Stomach (tissue), 9 donors: ENCODE results near the gene SNAP23. TPM values are rescaled to one million over a fixed set of nuclear protein-coding genes. Genes with fewer than 3 reads are reported as not detected.

ENCODE experiments used
- DNase-seq, 2 donors: peaks; one replicate each; pipeline versions ENCODE4 v3.0.0 to v3.0.0-alpha.2; 2013 to 2019
- H3K27ac ChIP-seq, 5 donors: fragments of 200-600 bp in 4 of 5; sonication (generic) in 4 of 5; one replicate each; pipeline ENCODE4 v1.5.1; 2013 to 2019; ENCODE audit warnings: mild to moderate bottlenecking in 1 of 5, moderate library complexity in 1 of 5
- H3K27me3 ChIP-seq, 3 donors: fragments of 200-600 bp; sonication (generic); one replicate each; pipeline ENCODE4 v1.5.1; 2017 to 2019; ENCODE audit warnings: mixed run types in 1 of 3
- H3K36me3 ChIP-seq, 4 donors: fragments of 200-600 bp; sonication (generic); 1 replicate in 3 of 4; 2 replicates in 1 of 4; pipeline ENCODE4 v1.5.1; 2016 to 2019
- H3K4me1 ChIP-seq, 4 donors: fragments of 200-600 bp; sonication (generic); one replicate each; pipeline ENCODE4 v1.5.1; 2016 to 2019
- H3K4me3 ChIP-seq, 4 donors: fragments of 200-600 bp; sonication (generic) in 3 of 4; one replicate each; pipeline ENCODE4 v1.5.1; 2016 to 2019; ENCODE audit warnings: mild to moderate bottlenecking in 1 of 4
- H3K9me3 ChIP-seq, 4 donors: fragments of 200-600 bp; sonication (generic); one replicate each; pipeline ENCODE4 v1.5.1; 2016 to 2019
- CTCF ChIP-seq, 7 experiments: fragments of 450-650 bp in 4 of 7; fragments of 200-600 bp in 3 of 7; sonication (generic) in 3 of 7; IDR thresholded peaks; one replicate each; pipeline ENCODE4 v1.5.1; 2016 to 2019; ENCODE audit warnings: antibody characterized with exemption in 7 of 7, control low read depth in 2 of 7, mild to moderate bottlenecking in 1 of 7
- EP300 ChIP-seq: sonication (generic); formaldehyde crosslinking; IDR thresholded peaks from one replicate; pipeline ENCODE4 v1.6.1; 2017; ENCODE audit warnings: antibody characterized with exemption
- POLR2A ChIP-seq, 4 donors: fragments of 450-650 bp; IDR thresholded peaks; one replicate each; pipeline ENCODE4 v1.6.1; 2016; ENCODE audit warnings: antibody characterized with exemption in 4 of 4, control low read depth in 2 of 4, mild to moderate bottlenecking in 1 of 4, moderate library complexity in 1 of 4
- POLR2AphosphoS5 ChIP-seq, 3 donors: sonication (generic); formaldehyde crosslinking; IDR thresholded peaks; one replicate each; pipeline ENCODE4 v1.6.1; 2016; ENCODE audit warnings: antibody characterized with exemption in 3 of 3
- WGBS, 5 donors: extraction: QIAGEN DNeasy Blood & Tissue Kit in 3 of 5; methylation state at CpG; one replicate each; pipeline versions ENCODE4 v1.1.5 to v1.1.7; 2013 to 2018; 5-methylcytosine and 5-hydroxymethylcytosine counted together
- intact Hi-C: fragments of 100-400 bp; cut with DNase I; formaldehyde crosslinking; loops from one replicate; pipeline ENCODE4 v1.15.1; 2023; ENCODE audit warnings: low total_unique reads
- polyA plus RNA-seq, 3 donors: library from polyadenylated mRNA; stranded (reverse); fragments of 200-250 nt; gene quantifications; one replicate each; pipeline ENCODE4 v1.2.3, GENCODE V29; 2013
- total RNA-seq, 5 donors: library from RNA; depleted of rRNA; stranded (reverse); fragments of >200 nt; gene quantifications; one replicate each; pipeline versions ENCODE4 v1.1.0 to v1.2.3, GENCODE V29; 2014 to 2016
- donor health status: healthy with polysubstance abuse.
- donor health status: Bipolar disorder and iron deficiency.
- donor health status: healthy.

The SNAP23 gene
- total and polyA plus RNA-seq, 8 donors, result 10.1 to 83.9 (median 50.6) TPM

DNA sequence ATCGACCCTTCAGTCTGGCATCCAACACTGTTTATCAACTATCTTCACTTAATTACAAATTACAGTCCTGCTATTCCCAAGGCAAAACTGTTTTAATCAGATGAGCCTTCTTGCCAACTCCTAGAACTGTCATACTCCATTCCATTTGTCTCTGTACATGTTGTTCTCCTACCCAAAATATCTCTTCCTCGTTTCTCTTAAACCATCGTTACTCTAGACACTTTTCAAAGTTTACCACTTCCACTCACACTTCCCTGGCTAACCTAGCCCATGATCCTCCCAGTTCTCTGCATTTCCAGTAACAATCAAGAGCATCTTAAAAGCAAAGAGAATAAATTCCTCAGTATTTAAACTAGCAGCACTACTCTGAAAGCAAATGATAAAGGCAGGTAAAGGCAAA, 24.4 kb upstream of the SNAP23 start:
- no peak for DNase-seq
- intact Hi-C loops, result no loop called here
- Histone ChIP-seq H3K27ac (peak overlapping the region in 3 of 5 donors; percentile 18 to 63 (median 50)), H3K4me1 (peaks cover 0 to 36% (median 18%) of the 10 kb centered on the region in 4 donors), H3K27me3 (no peaks in the 10 kb centered on the region), H3K36me3 (peaks cover 8 to 41% (median 17%) of the 10 kb centered on the region in 4 donors), H3K9me3 (no peaks in the 10 kb centered on the region), H3K4me3 (no peak overlapping the region)
- TF ChIP-seq POLR2A (IDR thresholded peaks at IDR 0.05) (no peak), POLR2AphosphoS5 (IDR thresholded peaks at IDR 0.05) (no peak), CTCF (IDR thresholded peaks at IDR 0.05) (no peak), EP300 (no peak)
- WGBS, 5 donors, result 47 to 78% (median 62%) methylated on average over 3 of the region's 3 CpGs

- H3K4me1 ChIP-seq, result peaks cover 0 to 36% (median 16%) of the 10 kb centered on the region in 4 donors
- no peaks in the 10 kb centered on the region for H3K27me3 ChIP-seq
- DNase-seq, result no peak
- 63 to 83% (median 73%) methylated on average over 2 of the region's 2 CpGs for WGBS, 5 donors
- peak overlapping the region in 1 of 5 donors; percentile 18 for H3K27ac ChIP-seq
- intact Hi-C loops, result no loop called here
- H3K4me3 ChIP-seq, result no peak overlapping the region
- H3K36me3 ChIP-seq, result peaks cover 0 to 18% (median 6%) of the 10 kb centered on the region in 4 donors
- H3K9me3 ChIP-seq, result no peaks in the 10 kb centered on the region
- TF ChIP-seq EP300 (no peak), POLR2AphosphoS5 (IDR thresholded peaks at IDR 0.05) (no peak), CTCF (IDR thresholded peaks at IDR 0.05) (no peak), POLR2A (IDR thresholded peaks at IDR 0.05) (no peak)
Measured at GRCh38 chr15:42474827-42475226, 20.6 kb upstream of the SNAP23 start.

DNA sequence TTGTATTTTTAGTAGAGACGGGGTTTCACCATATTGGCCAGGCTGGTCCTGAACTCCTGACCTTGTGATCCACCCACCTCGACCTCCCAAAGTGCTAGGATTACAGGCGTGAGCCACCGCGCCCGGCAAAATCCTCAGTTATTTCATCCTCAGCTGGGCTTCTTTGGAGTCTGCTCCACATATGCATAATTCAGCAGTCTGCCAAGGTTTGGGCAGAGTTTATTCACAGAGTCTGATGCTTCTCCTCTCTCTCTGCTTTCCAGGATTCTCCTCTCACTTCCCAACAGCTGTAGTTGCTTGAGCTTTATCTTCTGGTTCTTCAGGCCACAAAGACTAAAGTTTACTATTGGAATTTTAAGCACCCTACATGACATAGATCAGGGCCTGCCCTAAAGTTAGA, 12.7 kb upstream of the SNAP23 start:
- no peaks in the 10 kb centered on the region for H3K4me1 ChIP-seq
- TF ChIP-seq EP300 (no peak), POLR2A (IDR thresholded peaks at IDR 0.05) (no peak), POLR2AphosphoS5 (IDR thresholded peaks at IDR 0.05) (no peak), CTCF (IDR thresholded peaks at IDR 0.05) (no peak)
- no peaks in the 10 kb centered on the region for H3K9me3 ChIP-seq
- WGBS, 5 donors, result 94 to 99% (median 97%) methylated on average over 6 of the region's 6 CpGs
- H3K36me3 ChIP-seq, result peaks cover 0 to 12% (median 5%) of the 10 kb centered on the region in 4 donors
- H3K4me3 ChIP-seq, result no peak overlapping the region
- no peak for DNase-seq
- no peak overlapping the region for H3K27ac ChIP-seq
- H3K27me3 ChIP-seq, result no peaks in the 10 kb centered on the region
- intact Hi-C loops, result no loop called here

DNA sequence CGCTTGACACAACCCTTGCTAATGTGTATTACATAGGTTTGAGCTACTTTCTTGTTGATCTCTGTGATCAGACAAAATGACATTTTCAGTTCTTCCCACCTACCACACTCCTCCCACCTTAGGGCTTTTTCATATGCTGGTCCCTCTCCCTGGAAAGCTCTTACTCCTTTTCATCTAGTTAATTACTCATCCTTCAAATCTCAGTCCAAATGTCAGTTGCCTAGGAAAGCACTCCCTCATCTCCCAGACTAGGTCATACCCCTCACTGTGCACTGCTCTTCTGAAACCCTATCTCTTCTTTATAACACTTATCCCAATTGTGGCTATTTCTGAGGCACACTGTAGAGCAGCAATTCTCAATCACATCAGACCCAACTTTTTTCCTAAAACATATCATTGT, 11.8 kb upstream of the SNAP23 start:
- TF ChIP-seq EP300 (no peak), CTCF (IDR thresholded peaks at IDR 0.05) (no peak)
- peaks cover 3 to 8% (median 4%) of the 10 kb centered on the region in 4 donors for H3K4me1 ChIP-seq
- no peak overlapping the region for H3K4me3 ChIP-seq
- H3K9me3 ChIP-seq, result no peaks in the 10 kb centered on the region
- intact Hi-C loops, result no loop called here
- no peaks in the 10 kb centered on the region for H3K27me3 ChIP-seq
- H3K27ac ChIP-seq, result no peak overlapping the region
- DNase-seq, result no peak
- peaks cover 0 to 12% (median 5%) of the 10 kb centered on the region in 4 donors for H3K36me3 ChIP-seq
- 96 to 100% (median 97%) methylated on average over 1 of the region's 1 CpG for WGBS, 5 donors
